ENCODE measurements around the gene GATAD2B.

DNA sequence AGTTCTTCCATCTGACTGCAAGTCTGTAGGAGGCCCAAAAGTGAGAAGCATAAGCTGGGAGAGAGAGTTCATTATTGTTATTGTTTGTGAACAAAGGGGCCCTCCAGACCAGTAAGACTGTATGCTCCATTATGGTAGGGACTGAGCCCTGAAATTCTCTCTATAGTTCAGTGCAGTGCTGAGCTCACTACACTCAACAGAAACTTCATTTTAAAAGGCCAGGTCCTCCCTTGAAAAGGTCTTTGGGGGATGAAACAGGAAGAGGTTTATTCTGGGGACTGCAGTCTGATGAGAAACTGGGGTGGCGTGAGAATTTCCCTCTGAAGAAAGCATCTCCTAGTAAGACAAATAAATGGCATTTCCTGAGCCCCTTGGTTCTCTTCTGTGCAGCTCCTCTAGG is 5.5 kb upstream of the GATAD2B start:
- TF ChIP-seq POLR2A (IDR thresholded peaks at IDR 0.05) (no peak), EP300 (IDR thresholded peaks at IDR 0.05) (no peak)
- TF ChIP-seq, protein P1, sequence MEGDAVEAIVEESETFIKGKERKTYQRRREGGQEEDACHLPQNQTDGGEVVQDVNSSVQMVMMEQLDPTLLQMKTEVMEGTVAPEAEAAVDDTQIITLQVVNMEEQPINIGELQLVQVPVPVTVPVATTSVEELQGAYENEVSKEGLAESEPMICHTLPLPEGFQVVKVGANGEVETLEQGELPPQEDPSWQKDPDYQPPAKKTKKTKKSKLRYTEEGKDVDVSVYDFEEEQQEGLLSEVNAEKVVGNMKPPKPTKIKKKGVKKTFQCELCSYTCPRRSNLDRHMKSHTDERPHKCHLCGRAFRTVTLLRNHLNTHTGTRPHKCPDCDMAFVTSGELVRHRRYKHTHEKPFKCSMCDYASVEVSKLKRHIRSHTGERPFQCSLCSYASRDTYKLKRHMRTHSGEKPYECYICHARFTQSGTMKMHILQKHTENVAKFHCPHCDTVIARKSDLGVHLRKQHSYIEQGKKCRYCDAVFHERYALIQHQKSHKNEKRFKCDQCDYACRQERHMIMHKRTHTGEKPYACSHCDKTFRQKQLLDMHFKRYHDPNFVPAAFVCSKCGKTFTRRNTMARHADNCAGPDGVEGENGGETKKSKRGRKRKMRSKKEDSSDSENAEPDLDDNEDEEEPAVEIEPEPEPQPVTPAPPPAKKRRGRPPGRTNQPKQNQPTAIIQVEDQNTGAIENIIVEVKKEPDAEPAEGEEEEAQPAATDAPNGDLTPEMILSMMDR (IDR thresholded peaks at IDR 0.05) = no peak
